Prostate gland (tissue), 2 donors: ENCODE data around the gene EXD3. TPM values are rescaled to one million over a fixed set of nuclear protein-coding genes. Genes with fewer than 3 reads are reported as not detected.

Experiments
- DNase-seq: peaks from one replicate; pipeline ENCODE4 v3.0.0-alpha.2; 2019; ENCODE audit warnings: low spot score
- H3K27ac ChIP-seq, 2 donors: fragments of 200-600 bp; sonication (generic); 2 replicates each; pipeline ENCODE4 v1.5.1; 2017 to 2019
- H3K27me3 ChIP-seq: fragments of 200-600 bp; sonication (generic); replicated peaks from 2 replicates; pipeline ENCODE4 v1.5.1; 2019; ENCODE audit not compliant: insufficient read depth
- H3K36me3 ChIP-seq, 2 donors: fragments of 200-600 bp; sonication (generic); 1 replicate in 1 of 2; 2 replicates in 1 of 2; pipeline versions ENCODE4 v1.5.1 to v1.8.1; 2017 to 2019
- H3K4me1 ChIP-seq: fragments of 200-600 bp; sonication (generic); replicated peaks from 2 replicates; pipeline ENCODE4 v1.5.1; 2019
- H3K4me3 ChIP-seq, 2 donors: fragments of 200-600 bp; sonication (generic); 2 replicates each; pipeline ENCODE4 v1.5.1; 2017 to 2019
- H3K9me3 ChIP-seq: fragments of 200-600 bp; sonication (generic); 2 replicates; pipeline ENCODE4 v1.5.1; 2017
- CTCF ChIP-seq, 4 experiments: fragments of 200-600 bp in 2 of 4; fragments of 450-650 bp in 2 of 4; sonication (generic) in 2 of 4; IDR thresholded peaks; 1 replicate in 3 of 4; 2 replicates in 1 of 4; pipeline ENCODE4 v1.5.1; 2016 to 2019; ENCODE audit warnings: antibody characterized with exemption in 4 of 4, mild to moderate bottlenecking in 2 of 4, moderate library complexity in 2 of 4
- POLR2A ChIP-seq: fragments of 450-650 bp; IDR thresholded peaks from one replicate; pipeline ENCODE4 v1.6.1; 2016; ENCODE audit warnings: antibody characterized with exemption, mild to moderate bottlenecking
- POLR2AphosphoS5 ChIP-seq: sonication (generic); formaldehyde crosslinking; IDR thresholded peaks from one replicate; pipeline ENCODE4 v1.6.1; 2017; ENCODE audit warnings: antibody characterized with exemption
- WGBS: methylation state at CpG from one replicate; pipeline ENCODE4 v1.1.5; 2018; 5-methylcytosine and 5-hydroxymethylcytosine counted together
- intact Hi-C: fragments of 100-400 bp; cut with DNase I; formaldehyde crosslinking; loops from one replicate; pipeline ENCODE4 v1.14.2; 2022
- total RNA-seq, 2 donors: library from RNA; depleted of rRNA; stranded (reverse); fragments of >200 nt; gene quantifications; one replicate each; pipeline ENCODE4 v1.1.0, GENCODE V29; 2016

The EXD3 gene
- total RNA-seq, 2 donors from 2014 or later: 32.6 to 44.8 TPM

GRCh38 chr9:137397675-137398423 lies 25.1 kb downstream of the EXD3 start:
- no peak for DNase-seq
- no peak overlapping the region for H3K27ac ChIP-seq
- H3K36me3 ChIP-seq: no peaks in the 10 kb centered on the region
- no peaks in the 10 kb centered on the region for H3K27me3 ChIP-seq
- intact Hi-C loops: no loop called here
- TF ChIP-seq CTCF (IDR thresholded peaks at IDR 0.05): no peak
- no peak for TF ChIP-seq POLR2A
- TF ChIP-seq POLR2AphosphoS5: no peak
- no peaks in the 10 kb centered on the region for H3K9me3 ChIP-seq
- no peaks in the 10 kb centered on the region for H3K4me1 ChIP-seq
- 92% methylated on average over 20 of the region's 20 CpGs for WGBS
- no peak overlapping the region for H3K4me3 ChIP-seq

GRCh38 chr9:137396634-137397367 lies 26.2 kb downstream of the EXD3 start:
- Histone ChIP-seq H3K36me3 (no peaks in the 10 kb centered on the region), H3K4me3 (no peak overlapping the region), H3K27me3 (no peaks in the 10 kb centered on the region), H3K4me1 (no peaks in the 10 kb centered on the region), H3K27ac (no peak overlapping the region), H3K9me3 (no peaks in the 10 kb centered on the region)
- TF ChIP-seq POLR2A (no peak), POLR2AphosphoS5 (no peak), CTCF (IDR thresholded peaks at IDR 0.05) (no peak)
- DNase-seq: no peak
- 90% methylated on average over 26 of the region's 26 CpGs for WGBS
- intact Hi-C loops: no loop called here

- no peaks in the 10 kb centered on the region for H3K9me3 ChIP-seq
- H3K27me3 ChIP-seq: no peaks in the 10 kb centered on the region
- H3K36me3 ChIP-seq: no peaks in the 10 kb centered on the region
- 83% methylated on average over 15 of the region's 15 CpGs for WGBS
- no peak overlapping the region for H3K4me3 ChIP-seq
- no peak for TF ChIP-seq POLR2AphosphoS5
- TF ChIP-seq POLR2A: no peak
- no peak for TF ChIP-seq CTCF (IDR thresholded peaks at IDR 0.05)
- DNase-seq: no peak
- H3K4me1 ChIP-seq: no peaks in the 10 kb centered on the region
- intact Hi-C loops: no loop called here
- no peak overlapping the region for H3K27ac ChIP-seq
These were observed 26.7 kb downstream of the EXD3 start for GRCh38 chr9:137396227-137396626.

- no peak overlapping the region for H3K4me3 ChIP-seq
- no peaks in the 10 kb centered on the region for H3K27me3 ChIP-seq
- no peak for DNase-seq
- no peaks in the 10 kb centered on the region for H3K36me3 ChIP-seq
- H3K4me1 ChIP-seq: no peaks in the 10 kb centered on the region
- no peaks in the 10 kb centered on the region for H3K9me3 ChIP-seq
- no peak overlapping the region for H3K27ac ChIP-seq
- TF ChIP-seq CTCF (IDR thresholded peaks at IDR 0.05) (no peak), POLR2AphosphoS5 (no peak), POLR2A (no peak)
- WGBS: 83% methylated on average over 11 of the region's 11 CpGs
- intact Hi-C loops: no loop called here
These were observed 27.3 kb downstream of the EXD3 start for GRCh38 chr9:137395666-137396010.
